Measurements from ENCODE around the gene FBXO45. TPM values are rescaled to one million over a fixed set of nuclear protein-coding genes. Genes with fewer than 3 reads are reported as not detected.
A peak's percentile ranks its signal among the peaks of the same experiment; 100 is the strongest.

The FBXO45 gene
- total and polyA plus RNA-seq, 10 of the 15 experiments (the other 5 are each of a cell fraction or from before 2014, with no cell fraction given): 4.0 to 17.3 (median 11.8) TPM

GRCh38 chr3:196546537-196546936 is 21.9 kb upstream of the FBXO45 start (continued):
- no peak for TF ChIP-seq ZBTB40 (IDR thresholded peaks at IDR 0.05; ENCODE audit: borderline replicate concordance)
- no peak for TF ChIP-seq SRF (IDR thresholded peaks at IDR 0.05; ENCODE audit: low read depth in 2 of 2, low read length in 2 of 2)
- TF ChIP-seq IKZF1 (conservative IDR thresholded peaks at IDR 0.05): no peak
- no peak for TF ChIP-seq IRF4 (IDR thresholded peaks at IDR 0.05; ENCODE audit: low read depth, low read length)
- TF ChIP-seq POLR2AphosphoS5 (IDR thresholded peaks at IDR 0.05; ENCODE audit: low read length): no peak
- no peak for TF ChIP-seq BHLHE40 (IDR thresholded peaks at IDR 0.05; ENCODE audit: borderline replicate concordance in 1 of 2, low read depth in 2 of 2, low read length in 1 of 2)
- TF ChIP-seq ZBED1 (IDR thresholded peaks at IDR 0.05; ENCODE audit: borderline replicate concordance): no peak

- no peak for FAIRE-seq
- SMC1A ChIA-PET (ENCODE audit: uncharacterized antibody, unreplicated experiment): no interaction called here
- no TSS peak for BruUV-seq (replicated peaks)
- WGBS (ENCODE audit: insufficient coverage, insufficient replicate concordance, low lambda C conversion rate, missing lambda C conversion rate): 91% methylated on average over 2 of the region's 2 CpGs
- no peaks in the 10 kb centered on the region for H3K27me3 ChIP-seq (replicated peaks in 1 of 2; ENCODE audit: control insufficient read depth in 2 of 2, insufficient read depth in 2 of 2, low read length in 1 of 2)
- in situ Hi-C loops (cut with MboI): no loop called here
- TF ChIP-seq IRF5 (IDR thresholded peaks at IDR 0.05; ENCODE audit: borderline replicate concordance) (no peak), TCF12 (IDR thresholded peaks at IDR 0.05; ENCODE audit: low read depth, low read length) (no peak), CTCF (IDR thresholded peaks at IDR 0.05 in 2 of 3, conservative IDR thresholded peaks at IDR 0.05 in 1 of 3; ENCODE audit: control insufficient read depth in 2 of 3, extremely low read depth in 1 of 3, insufficient read depth in 1 of 3, low read depth in 3 of 3, low read length in 3 of 3) (no peak), NFYB (IDR thresholded peaks at IDR 0.05; ENCODE audit: insufficient read depth, low read depth, low read length) (no peak), POLR2A (IDR thresholded peaks at IDR 0.05; ENCODE audit: low read depth, low read length) (no peak), MEF2B (IDR thresholded peaks at IDR 0.05; ENCODE audit: partially characterized antibody, poor library complexity, severe bottlenecking) (no peak)
- H3K9me3 ChIP-seq (replicated peaks; ENCODE audit: control insufficient read depth, insufficient read depth, low read length): peaks cover 5% of the 10 kb centered on the region; the same call in 2 of the 3 replicates
- CTCF ChIA-PET: interaction anchor here (1.4 kb wide), 1 partner anchor 11 kb away, joined by 3 read pairs; no protein-coding TSS in a partner anchor
- no peak for DNase-seq (ENCODE audit: low read depth, low spot score)
- no peaks in the 10 kb centered on the region for H3K36me3 ChIP-seq (ENCODE audit: control insufficient read depth in 2 of 2, insufficient read depth in 2 of 2, low read length in 1 of 2)
- no peak overlapping the region for H3K27ac ChIP-seq (ENCODE audit: control insufficient read depth, insufficient read depth)
- no peaks in the 10 kb centered on the region for H3K4me1 ChIP-seq (ENCODE audit: control insufficient read depth, insufficient read depth, low read length)
- intact Hi-C loops (cut with micrococcal nuclease; ENCODE audit: unreplicated experiment): no loop called here
- peak; percentile 35; the same call in 1 of the 3 replicates for ATAC-seq
- no peaks in the 10 kb centered on the region for H3K79me2 ChIP-seq (ENCODE audit: control insufficient read depth, insufficient read depth, low read length)
- RAD21 ChIA-PET (ENCODE audit: unreplicated experiment): no interaction called here
- H2AFZ ChIP-seq (ENCODE audit: control insufficient read depth, low read depth, low read length): no peak overlapping the region
- POLR2A ChIA-PET: interaction anchor here (0.7 kb wide), 1 partner anchor 130 kb away, joined by 3 read pairs; no protein-coding TSS in a partner anchor
- H4K20me1 ChIP-seq (ENCODE audit: control insufficient read depth, insufficient read depth): no peaks in the 10 kb centered on the region
- H3K4me2 ChIP-seq (ENCODE audit: control insufficient read depth, insufficient read depth): no peak overlapping the region
- H3K4me3 ChIP-seq: no peak overlapping the region
- no peak overlapping the region for H3K9ac ChIP-seq (ENCODE audit: control insufficient read depth, insufficient read depth, low read length)
Measured at GRCh38 chr3:196547067-196547466, 21.4 kb upstream of the FBXO45 start.
